LNCAP (cell line): ENCODE data around the gene SHISA7.
"Not testable (repeated sequence)": the region's sequence is repeated elsewhere in the genome, so short reads cannot be mapped to it uniquely, and the experiment has no call there.

ENCODE experiments used
- TF ChIP-seq, protein P1 (sequence below): fragments of 450-650 bp; IDR thresholded peaks from 2 replicates; pipeline ENCODE4 v1.5.1; 2017; ENCODE audit warnings: mild to moderate bottlenecking

Gene SHISA7

DNA sequence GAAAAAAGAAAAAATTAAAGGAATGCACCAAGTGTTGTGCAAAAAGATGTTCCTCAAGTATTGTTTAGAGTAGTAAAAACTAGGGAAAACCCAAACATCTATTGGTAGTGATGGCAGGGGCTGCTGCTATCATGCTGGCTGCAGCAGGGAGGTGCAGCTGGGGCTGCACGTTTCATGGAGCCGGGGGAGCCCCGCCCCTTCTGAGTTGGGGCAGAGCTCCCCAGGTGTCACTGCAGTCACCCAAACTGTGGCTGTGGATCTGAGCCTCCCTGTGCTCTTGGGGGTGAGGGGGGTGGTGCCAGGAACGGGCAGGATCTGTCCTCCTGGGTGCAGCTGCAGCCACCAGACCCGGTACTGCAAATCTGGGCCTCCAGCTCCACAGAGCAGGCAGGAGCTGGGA, 24.0 kb downstream of the SHISA7 start:
- TF ChIP-seq, protein P1, sequence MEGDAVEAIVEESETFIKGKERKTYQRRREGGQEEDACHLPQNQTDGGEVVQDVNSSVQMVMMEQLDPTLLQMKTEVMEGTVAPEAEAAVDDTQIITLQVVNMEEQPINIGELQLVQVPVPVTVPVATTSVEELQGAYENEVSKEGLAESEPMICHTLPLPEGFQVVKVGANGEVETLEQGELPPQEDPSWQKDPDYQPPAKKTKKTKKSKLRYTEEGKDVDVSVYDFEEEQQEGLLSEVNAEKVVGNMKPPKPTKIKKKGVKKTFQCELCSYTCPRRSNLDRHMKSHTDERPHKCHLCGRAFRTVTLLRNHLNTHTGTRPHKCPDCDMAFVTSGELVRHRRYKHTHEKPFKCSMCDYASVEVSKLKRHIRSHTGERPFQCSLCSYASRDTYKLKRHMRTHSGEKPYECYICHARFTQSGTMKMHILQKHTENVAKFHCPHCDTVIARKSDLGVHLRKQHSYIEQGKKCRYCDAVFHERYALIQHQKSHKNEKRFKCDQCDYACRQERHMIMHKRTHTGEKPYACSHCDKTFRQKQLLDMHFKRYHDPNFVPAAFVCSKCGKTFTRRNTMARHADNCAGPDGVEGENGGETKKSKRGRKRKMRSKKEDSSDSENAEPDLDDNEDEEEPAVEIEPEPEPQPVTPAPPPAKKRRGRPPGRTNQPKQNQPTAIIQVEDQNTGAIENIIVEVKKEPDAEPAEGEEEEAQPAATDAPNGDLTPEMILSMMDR: no peak

DNA sequence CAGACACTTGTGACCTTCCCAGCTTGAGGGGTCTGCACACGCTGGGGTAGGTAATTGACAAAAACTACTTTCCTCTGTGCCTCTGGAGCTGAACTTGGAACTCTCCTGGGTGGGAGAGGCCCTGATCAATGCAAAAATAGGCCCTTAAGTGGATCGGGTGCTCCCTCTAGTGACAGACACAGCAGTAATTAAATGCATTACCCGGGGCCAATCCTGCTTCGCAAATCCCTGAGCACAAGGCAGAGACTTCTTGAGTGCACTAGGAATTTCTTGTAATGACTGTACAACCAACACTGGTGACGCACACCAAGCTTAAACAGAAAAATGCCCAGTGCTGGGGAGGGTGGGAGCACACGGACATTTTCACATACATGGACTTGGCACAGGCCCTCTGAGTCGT, 24.9 kb downstream of the SHISA7 start:
- TF ChIP-seq, protein P1: peak; percentile 58

DNA sequence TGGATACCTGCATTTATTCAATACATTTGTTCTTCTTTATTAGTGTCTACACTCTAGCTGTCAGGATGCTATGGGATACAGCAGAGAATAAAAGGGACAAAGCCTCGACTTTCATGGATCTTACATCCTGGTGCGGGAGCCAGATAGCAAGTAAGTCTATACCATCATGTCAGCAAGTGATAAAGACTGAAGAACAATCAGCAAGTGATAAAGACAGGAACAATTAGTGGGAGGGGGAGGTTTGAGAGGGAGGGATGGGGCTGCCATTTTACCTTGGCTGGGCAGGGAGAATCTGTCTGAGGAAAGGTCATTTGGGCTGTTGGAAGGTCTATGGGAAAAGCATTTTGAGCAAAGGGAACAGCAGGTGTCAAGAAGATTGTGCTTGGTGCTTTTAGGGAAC, 32.9 kb downstream of the SHISA7 start:
- TF ChIP-seq, protein P1: no peak

DNA sequence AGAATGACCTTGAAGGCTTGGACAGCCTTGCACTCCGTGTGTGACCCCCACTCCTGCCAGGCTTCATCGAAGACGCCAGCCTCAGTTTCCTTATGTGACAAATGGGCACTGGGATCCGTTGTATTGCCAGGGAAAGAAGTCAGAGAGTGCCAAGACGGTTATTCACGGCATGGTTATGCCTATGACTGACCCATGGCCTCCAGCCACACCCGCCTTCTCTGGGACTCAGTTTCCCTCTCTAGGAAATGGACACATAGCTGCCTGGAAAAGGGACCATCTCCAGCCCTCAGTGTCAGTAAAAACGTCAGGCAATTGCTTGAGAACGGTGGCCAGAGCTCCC, 34.6 kb downstream of the SHISA7 start:
- TF ChIP-seq, protein P1: no peak

DNA sequence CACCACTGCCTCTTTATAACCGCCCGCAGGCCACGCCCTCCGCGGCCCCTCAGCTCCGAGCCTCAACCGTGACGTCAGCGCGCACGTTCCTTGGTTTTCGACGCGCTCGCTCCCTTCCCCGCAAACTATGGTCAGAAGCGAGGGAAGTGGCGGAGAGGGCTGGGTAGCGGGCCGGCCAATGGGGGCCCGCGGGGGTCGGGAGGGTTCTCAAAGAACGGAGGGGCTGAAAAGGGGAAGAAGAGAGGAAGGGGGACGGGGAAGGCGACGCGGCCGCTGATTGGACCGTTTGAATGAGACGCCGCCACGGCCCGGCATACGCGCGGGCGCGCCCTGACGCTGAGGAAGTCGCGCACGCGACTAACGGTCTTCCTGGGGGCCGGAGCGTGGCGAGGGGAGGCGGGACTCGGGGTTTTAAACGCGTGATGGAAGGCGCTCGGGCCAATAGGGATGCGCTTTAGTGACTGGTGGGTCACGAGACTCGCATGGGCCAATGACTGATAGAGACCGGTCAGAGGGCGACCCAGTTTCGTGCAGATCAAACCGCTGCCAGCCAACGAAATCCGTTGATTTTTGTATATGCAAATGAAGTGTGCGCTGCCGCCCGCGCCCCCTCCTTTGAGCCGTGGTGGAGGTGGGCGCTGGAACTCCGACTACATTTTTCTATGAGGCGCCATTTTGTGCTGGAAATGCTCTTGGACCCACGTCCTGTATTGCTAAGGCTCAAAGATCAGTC, 35.1 kb downstream of the SHISA7 start:
- TF ChIP-seq, protein P1: no peak

DNA sequence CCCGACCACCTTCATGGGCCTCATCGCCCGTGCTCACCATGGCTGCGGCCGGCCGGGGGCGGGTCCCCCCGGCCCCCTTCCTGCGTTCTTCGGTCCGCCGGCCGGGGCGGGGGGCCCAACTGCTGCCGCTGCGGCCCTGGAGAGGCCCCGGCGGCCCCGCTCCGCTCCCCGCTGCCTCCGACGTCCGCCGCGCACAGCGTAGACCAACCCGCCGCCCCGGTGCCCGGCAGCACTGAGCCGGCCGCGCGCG, 35.6 kb downstream of the SHISA7 start, which contains the start of gene UBE2S:
TSS of gene UBE2S (minus strand) at position 239 of the 250 bp plus-strand sequence. CDS start at position 40, 199 bp downstream.
- TF ChIP-seq, protein P1: not testable (repeated sequence)

DNA sequence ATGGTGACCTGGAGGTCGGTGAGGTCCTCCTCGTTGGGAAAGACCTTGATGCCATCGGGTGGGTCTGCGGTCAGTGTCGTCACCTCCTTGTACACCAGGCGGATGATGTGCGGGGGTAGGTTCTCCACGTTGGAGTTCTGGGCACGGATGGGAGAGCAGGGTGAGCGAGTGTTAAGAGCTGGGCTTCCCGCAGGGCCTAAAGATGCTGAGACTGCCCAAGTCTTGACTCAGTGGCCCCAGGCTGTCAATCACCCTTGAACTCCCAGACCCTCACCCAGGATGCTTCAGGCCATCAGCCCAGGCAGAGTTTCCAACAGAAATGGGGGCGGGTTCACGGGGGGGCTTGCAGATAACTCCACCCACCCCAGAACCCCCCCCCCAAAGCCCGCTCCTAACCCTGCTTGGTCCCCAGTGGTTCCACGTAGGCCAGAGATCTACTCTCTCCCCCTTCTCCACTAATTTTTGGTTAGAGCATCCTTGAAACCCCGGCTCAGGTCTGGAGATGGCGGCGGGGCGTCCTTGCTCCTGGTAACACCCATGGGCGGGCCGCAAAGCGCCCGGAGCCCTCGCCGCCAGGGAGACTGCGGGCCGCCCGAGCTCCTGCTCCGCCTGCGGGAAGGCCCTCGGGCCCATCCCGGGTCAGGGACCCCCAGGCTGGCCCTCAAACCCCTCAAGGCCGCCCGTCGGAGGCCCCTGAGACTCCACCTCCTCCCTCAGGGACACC, 36.1 kb downstream of the SHISA7 start:
- TF ChIP-seq, protein P1: no peak
